HepG2 (cell line): ENCODE data around the gene PDK2. TPM values are rescaled to one million over a fixed set of nuclear protein-coding genes. Genes with fewer than 3 reads are reported as not detected.

Experiments
- GLI4 ChIP-seq: sonication (generic); formaldehyde crosslinking; IDR thresholded peaks from 2 replicates; pipeline ENCODE4 v1.5.1; 2020; ENCODE audit warnings: missing genetic modification reagents, mild to moderate bottlenecking, moderate library complexity, borderline replicate concordance
- GRHL1 ChIP-seq: sonication (generic); formaldehyde crosslinking; conservative IDR thresholded peaks from 2 replicates; pipeline ENCODE4 v1.8.0; 2022; ENCODE audit warnings: missing genetic modification reagents
- KAT7 ChIP-seq: IDR thresholded peaks from 2 replicates; pipeline ENCODE4 v1.6.1; 2018; ENCODE audit warnings: borderline replicate concordance, missing compliant biosample characterization
- MEIS1 ChIP-seq: sonication (generic); formaldehyde crosslinking; IDR thresholded peaks from 2 replicates; pipeline ENCODE4 v1.9.0; 2021; ENCODE audit warnings: mild to moderate bottlenecking, missing genetic modification reagents, moderate library complexity, borderline replicate concordance
- MYPOP ChIP-seq: sonication (generic); formaldehyde crosslinking; IDR thresholded peaks from 2 replicates; pipeline ENCODE4 v1.8.1; 2023; ENCODE audit warnings: mild to moderate bottlenecking, moderate library complexity, missing genetic modification reagents
- NRL ChIP-seq: sonication (generic); formaldehyde crosslinking; IDR thresholded peaks from 2 replicates; pipeline ENCODE4 v1.5.0; 2020; ENCODE audit warnings: missing genetic modification reagents, mild to moderate bottlenecking, moderate library complexity, borderline replicate concordance
- PHF5A ChIP-seq: IDR thresholded peaks from one replicate; pipeline ENCODE4 v1.6.1; 2018; ENCODE audit warnings: low read depth, missing genetic modification reagents; ENCODE audit not compliant: unreplicated experiment
- REST ChIP-seq, 2 experiments: IDR thresholded peaks; 2 replicates each; pipeline ENCODE4 v1.6.1; 2011 to 2012; ENCODE audit warnings: low read length in 2 of 2, borderline replicate concordance in 1 of 2, low read depth in 1 of 2, mild to moderate bottlenecking in 1 of 2, moderate library complexity in 1 of 2
- SOX13 ChIP-seq, 3 experiments: fragments of 450-650 bp in 1 of 3; sonication (generic) in 1 of 3; formaldehyde crosslinking in 1 of 3; IDR thresholded peaks in 2 of 3; conservative IDR thresholded peaks in 1 of 3; 2 replicates each; pipeline versions ENCODE4 v1.5.0 to v1.6.1; 2016 to 2020; ENCODE audit warnings: antibody characterized with exemption in 1 of 3, mild to moderate bottlenecking in 1 of 3, missing compliant biosample characterization in 1 of 3, missing genetic modification reagents in 1 of 3, moderate library complexity in 1 of 3
- ZNF124 ChIP-seq: sonication (generic); formaldehyde crosslinking; IDR thresholded peaks from 2 replicates; pipeline ENCODE4 v1.4.0; 2020; ENCODE audit warnings: missing genetic modification reagents
- ZNF337 ChIP-seq: sonication (generic); formaldehyde crosslinking; IDR thresholded peaks from 2 replicates; pipeline ENCODE4 v1.5.1; 2020; ENCODE audit warnings: missing genetic modification reagents, low read depth, mild to moderate bottlenecking, borderline replicate concordance
- ZNF672 ChIP-seq: sonication (generic); formaldehyde crosslinking; IDR thresholded peaks from 2 replicates; pipeline ENCODE4 v1.8.1; 2022; ENCODE audit warnings: missing genetic modification reagents
- ZNF766 ChIP-seq: sonication (generic); formaldehyde crosslinking; IDR thresholded peaks from 2 replicates; pipeline ENCODE4 v1.5.0; 2020; ENCODE audit warnings: missing genetic modification reagents, borderline replicate concordance
- ZNF841 ChIP-seq: sonication (generic); formaldehyde crosslinking; IDR thresholded peaks from 2 replicates; pipeline ENCODE4 v1.8.1; 2023; ENCODE audit warnings: missing genetic modification reagents, borderline replicate concordance
- polyA plus RNA-seq, 8 experiments: library from polyadenylated mRNA; depleted of rRNA in 3 of 8; stranded (reverse) in 7 of 8; unstranded in 1 of 8; fragments of >200 nt; fragmentation: Illumina TruSeq in 4 of 8; extraction: Trizol in 4 of 8; gene quantifications; 2 replicates each; pipeline versions ENCODE4 v1.2.1 to v1.2.3, GENCODE V29; 2011 to 2016; ENCODE audit warnings: low read depth in 4 of 8, missing spikeins in 1 of 8, mixed read lengths in 1 of 8; ENCODE audit not compliant: insufficient read depth in 1 of 8
- total RNA-seq, 5 experiments: library from RNA; depleted of rRNA; stranded (reverse); fragments of >200 nt; fragmentation: Illumina TruSeq; extraction: Trizol; gene quantifications; 2 replicates each; pipeline ENCODE4 v1.2.3, GENCODE V29; 2016; ENCODE audit warnings: low read depth in 1 of 5
- TF ChIP-seq, protein P1 (sequence below): sonication (generic); formaldehyde crosslinking; IDR thresholded peaks from 2 replicates; pipeline ENCODE4 v1.4.0; 2020; ENCODE audit warnings: missing genetic modification reagents

Gene PDK2
- total and polyA plus RNA-seq, 2 of the 13 experiments (the other 11 are each of a cell fraction or from before 2014, with no cell fraction given) = 18.5 to 59.7 TPM

- TF ChIP-seq, protein P1, sequence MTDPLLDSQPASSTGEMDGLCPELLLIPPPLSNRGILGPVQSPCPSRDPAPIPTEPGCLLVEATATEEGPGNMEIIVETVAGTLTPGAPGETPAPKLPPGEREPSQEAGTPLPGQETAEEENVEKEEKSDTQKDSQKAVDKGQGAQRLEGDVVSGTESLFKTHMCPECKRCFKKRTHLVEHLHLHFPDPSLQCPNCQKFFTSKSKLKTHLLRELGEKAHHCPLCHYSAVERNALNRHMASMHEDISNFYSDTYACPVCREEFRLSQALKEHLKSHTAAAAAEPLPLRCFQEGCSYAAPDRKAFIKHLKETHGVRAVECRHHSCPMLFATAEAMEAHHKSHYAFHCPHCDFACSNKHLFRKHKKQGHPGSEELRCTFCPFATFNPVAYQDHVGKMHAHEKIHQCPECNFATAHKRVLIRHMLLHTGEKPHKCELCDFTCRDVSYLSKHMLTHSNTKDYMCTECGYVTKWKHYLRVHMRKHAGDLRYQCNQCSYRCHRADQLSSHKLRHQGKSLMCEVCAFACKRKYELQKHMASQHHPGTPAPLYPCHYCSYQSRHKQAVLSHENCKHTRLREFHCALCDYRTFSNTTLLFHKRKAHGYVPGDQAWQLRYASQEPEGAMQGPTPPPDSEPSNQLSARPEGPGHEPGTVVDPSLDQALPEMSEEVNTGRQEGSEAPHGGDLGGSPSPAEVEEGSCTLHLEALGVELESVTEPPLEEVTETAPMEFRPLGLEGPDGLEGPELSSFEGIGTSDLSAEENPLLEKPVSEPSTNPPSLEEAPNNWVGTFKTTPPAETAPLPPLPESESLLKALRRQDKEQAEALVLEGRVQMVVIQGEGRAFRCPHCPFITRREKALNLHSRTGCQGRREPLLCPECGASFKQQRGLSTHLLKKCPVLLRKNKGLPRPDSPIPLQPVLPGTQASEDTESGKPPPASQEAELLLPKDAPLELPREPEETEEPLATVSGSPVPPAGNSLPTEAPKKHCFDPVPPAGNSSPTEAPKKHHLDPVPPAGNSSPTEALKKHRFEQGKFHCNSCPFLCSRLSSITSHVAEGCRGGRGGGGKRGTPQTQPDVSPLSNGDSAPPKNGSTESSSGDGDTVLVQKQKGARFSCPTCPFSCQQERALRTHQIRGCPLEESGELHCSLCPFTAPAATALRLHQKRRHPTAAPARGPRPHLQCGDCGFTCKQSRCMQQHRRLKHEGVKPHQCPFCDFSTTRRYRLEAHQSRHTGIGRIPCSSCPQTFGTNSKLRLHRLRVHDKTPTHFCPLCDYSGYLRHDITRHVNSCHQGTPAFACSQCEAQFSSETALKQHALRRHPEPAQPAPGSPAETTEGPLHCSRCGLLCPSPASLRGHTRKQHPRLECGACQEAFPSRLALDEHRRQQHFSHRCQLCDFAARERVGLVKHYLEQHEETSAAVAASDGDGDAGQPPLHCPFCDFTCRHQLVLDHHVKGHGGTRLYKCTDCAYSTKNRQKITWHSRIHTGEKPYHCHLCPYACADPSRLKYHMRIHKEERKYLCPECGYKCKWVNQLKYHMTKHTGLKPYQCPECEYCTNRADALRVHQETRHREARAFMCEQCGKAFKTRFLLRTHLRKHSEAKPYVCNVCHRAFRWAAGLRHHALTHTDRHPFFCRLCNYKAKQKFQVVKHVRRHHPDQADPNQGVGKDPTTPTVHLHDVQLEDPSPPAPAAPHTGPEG (CRISPR knock-in tag) = no peak
- TF ChIP-seq ZNF337 (CRISPR knock-in tag) (no peak), REST (IDR thresholded peaks at IDR 0.05; ENCODE audit: borderline replicate concordance in 1 of 2, low read depth in 1 of 2, low read length in 2 of 2) (no peak), ZNF841 (no peak), ZNF672 (CRISPR knock-in tag) (no peak), GLI4 (CRISPR knock-in tag) (no peak), PHF5A (no peak), MEIS1 (CRISPR knock-in tag) (peak; percentile 38; the same call in 1 of the 2 replicates), MYPOP (0 out of 2 replicates have a peak, but pooled peaks have one; percentile 9), ZNF766 (no peak), NRL (CRISPR knock-in tag) (peak; percentile 35; the same call in 1 of the 2 replicates), SOX13 (IDR thresholded peaks at IDR 0.05) (no peak; the same call in 1 of the 2 replicates), SOX13 (CRISPR knock-in tag; conservative IDR thresholded peaks at IDR 0.05 in 1 of 2, IDR thresholded peaks at IDR 0.05 in 1 of 2) (peak in 1 of 2 experiments; percentile 36; a peak in 1 of 4 replicates), ZNF124 (CRISPR knock-in tag) (no peak), KAT7 (CRISPR knock-in tag) (0 out of 2 replicates have a peak, but pooled peaks have one; percentile 58), GRHL1 (CRISPR knock-in tag) (no peak)
Observed at GRCh38 chr17:50151937-50152547, 56.9 kb downstream of the PDK2 start (continued).
